ENCODE measurements around the gene USP47. TPM values are rescaled to one million over a fixed set of nuclear protein-coding genes. Genes with fewer than 3 reads are reported as not detected.

Gene USP47
- total and polyA plus RNA-seq, 2 donors (not counting 1 experiment from before 2014, with no cell fraction given), result 12.8 to 52.9 TPM

GRCh38 chr11:11989774-11990744 is 148.3 kb downstream of the USP47 start:
- Mint-ChIP-seq H3K27ac (no peak overlapping the region), H3K4me3 (no peak overlapping the region), H3K27me3 (peaks cover 24% of the 10 kb centered on the region), H3K4me1 (no peaks in the 10 kb centered on the region), H3K9me3 (ENCODE audit: insufficient read depth) (no peaks in the 10 kb centered on the region)
- Histone ChIP-seq H3K27me3 (replicated peaks in 1 of 4; ENCODE audit: control extremely low read depth in 1 of 4, control insufficient read depth in 3 of 4, insufficient read depth in 4 of 4, low read length in 3 of 4) (no peaks in the 10 kb centered on the region), H3K9me3 (ENCODE audit: control extremely low read depth in 1 of 3, control insufficient read depth in 2 of 3, insufficient read depth in 1 of 3, low read length in 2 of 3) (no peaks in the 10 kb centered on the region), H2AFZ (ENCODE audit: insufficient read depth, low read depth, low read length, poor library complexity, severe bottlenecking) (no peak overlapping the region), H3K9ac (ENCODE audit: low read length) (no peak overlapping the region), H4K20me1 (ENCODE audit: control insufficient read depth, insufficient read depth, low read length, poor library complexity, severe bottlenecking) (no peaks in the 10 kb centered on the region), H3K4me1 (ENCODE audit: control insufficient read depth in 2 of 2, insufficient read depth in 2 of 2, low read length in 2 of 2) (no peaks in the 10 kb centered on the region), H3K4me3 (ENCODE audit: control extremely low read depth in 1 of 5, extremely low read depth in 1 of 5, insufficient read depth in 1 of 5, low read depth in 2 of 5, low read length in 4 of 5) (no peak overlapping the region), H3K79me2 (ENCODE audit: control insufficient read depth, insufficient read depth, low read length) (no peaks in the 10 kb centered on the region), H3K27ac (ENCODE audit: low read length in 2 of 2) (no peak overlapping the region), H3K4me2 (replicated peaks; ENCODE audit: low read depth, low read length, poor library complexity, severe bottlenecking) (no peak overlapping the region), H3K36me3 (replicated peaks in 1 of 2; ENCODE audit: control extremely low read depth in 1 of 2, control insufficient read depth in 1 of 2, extremely low read depth in 1 of 2, insufficient read depth in 2 of 2, low read length in 1 of 2) (no peaks in the 10 kb centered on the region)
- ATAC-seq (ENCODE audit: low read depth) (no peak), DNase-seq (no peak)
- WGBS (ENCODE audit: insufficient coverage), result 57% methylated on average over 5 of the region's 8 CpGs
- intact Hi-C loops (cut with micrococcal nuclease), result no loop called here
- CTCF ChIA-PET, result interaction anchor here (0.6 kb wide), 1 partner anchor 8 kb away, joined by 4 read pairs; no protein-coding TSS in a partner anchor
- TF ChIP-seq CTCF (IDR thresholded peaks at IDR 0.05) (no peak), EZH2 (IDR thresholded peaks at IDR 0.05; ENCODE audit: borderline replicate concordance, insufficient read depth, low read depth, low read length, poor library complexity, severe bottlenecking) (no peak)
- POLR2A ChIA-PET, result no interaction called here
